GM12891 (cell line): ENCODE results near the gene PARPBP.

Source experiments
- POLR2A ChIP-seq: IDR thresholded peaks from 2 replicates; pipeline ENCODE4 v1.6.1; 2011; ENCODE audit warnings: low read depth, low read length, control low read depth
- POLR2AphosphoS5 ChIP-seq: IDR thresholded peaks from 2 replicates; pipeline ENCODE4 v1.6.1; 2011; ENCODE audit warnings: low read depth, low read length, control low read depth
- POU2F2 ChIP-seq: IDR thresholded peaks from 2 replicates; pipeline ENCODE4 v1.6.1; 2011; ENCODE audit warnings: low read depth, mild to moderate bottlenecking, control low read depth, low read length, moderate library complexity
- SPI1 ChIP-seq: IDR thresholded peaks from 2 replicates; pipeline ENCODE4 v1.6.1; 2011; ENCODE audit warnings: low read depth, low read length, control low read depth
- TAF1 ChIP-seq: IDR thresholded peaks from 2 replicates; pipeline ENCODE4 v1.6.1; 2011; ENCODE audit warnings: low read depth, low read length, control low read depth

DNA sequence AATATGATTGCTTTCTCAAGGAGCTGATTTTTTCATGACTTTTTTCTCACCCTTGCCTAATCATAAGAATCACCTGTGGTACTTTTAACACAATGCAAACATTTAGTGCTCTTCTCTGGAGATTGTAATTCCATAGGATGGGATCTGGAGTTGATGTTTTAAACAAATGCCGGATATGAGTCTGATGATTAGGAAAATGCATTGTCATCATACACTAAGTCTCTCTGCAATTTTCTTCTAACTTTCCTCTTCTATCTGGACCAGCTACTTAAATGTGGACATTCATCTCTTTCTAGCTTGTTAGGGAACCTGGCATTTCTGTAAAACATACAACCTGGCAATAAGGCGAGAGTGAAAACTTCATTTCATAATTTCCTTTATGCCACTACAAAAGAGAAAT is 54.1 kb downstream of the PARPBP start:
- no peak for TF ChIP-seq POLR2A
- no peak for TF ChIP-seq POLR2AphosphoS5
- no peak for TF ChIP-seq TAF1
- no peak for TF ChIP-seq POU2F2
- TF ChIP-seq SPI1: no peak
